WI38 (cell line): Measurements from ENCODE around the gene GPANK1.

Source experiments
- H3K4me3 ChIP-seq: 2 replicates; pipeline ENCODE4 v1.5.1; 2011; ENCODE audit warnings: low read depth, mild to moderate bottlenecking, control low read depth, low read length
- TF ChIP-seq, protein P1 (sequence below): IDR thresholded peaks from 2 replicates; pipeline ENCODE4 v1.5.1; 2012; ENCODE audit warnings: low read depth, mild to moderate bottlenecking, control low read depth, low read length

GPANK1 gene

DNA sequence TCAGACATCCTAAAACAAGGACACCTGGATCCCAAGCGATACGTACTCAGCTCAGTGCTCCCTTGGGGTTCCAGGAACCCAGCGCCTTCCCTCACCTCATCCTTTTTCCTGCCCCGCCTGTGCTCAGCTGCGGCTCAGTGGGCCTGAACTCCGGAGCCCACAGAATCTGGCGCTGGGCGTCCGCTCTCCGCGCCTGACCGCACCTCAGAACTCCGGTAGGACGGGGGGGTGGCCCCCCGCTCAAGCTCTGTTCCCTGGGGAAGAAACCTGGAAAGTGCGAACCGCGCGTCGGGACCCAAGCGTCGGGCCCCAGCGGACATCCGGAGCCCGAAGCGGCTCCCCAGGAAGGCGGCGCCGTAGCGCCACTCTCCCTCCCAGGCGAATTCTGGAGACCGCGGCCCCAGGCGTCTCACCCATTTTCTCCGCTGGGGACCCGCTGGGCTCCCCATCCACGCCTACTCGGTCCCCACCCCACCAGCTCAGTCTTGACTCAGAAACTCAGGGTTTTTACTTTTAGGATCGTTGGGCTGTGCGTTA lies 16.4 kb upstream of the GPANK1 start:
- H3K4me3 ChIP-seq, result peak overlapping the region; percentile 57
- TF ChIP-seq, protein P1, sequence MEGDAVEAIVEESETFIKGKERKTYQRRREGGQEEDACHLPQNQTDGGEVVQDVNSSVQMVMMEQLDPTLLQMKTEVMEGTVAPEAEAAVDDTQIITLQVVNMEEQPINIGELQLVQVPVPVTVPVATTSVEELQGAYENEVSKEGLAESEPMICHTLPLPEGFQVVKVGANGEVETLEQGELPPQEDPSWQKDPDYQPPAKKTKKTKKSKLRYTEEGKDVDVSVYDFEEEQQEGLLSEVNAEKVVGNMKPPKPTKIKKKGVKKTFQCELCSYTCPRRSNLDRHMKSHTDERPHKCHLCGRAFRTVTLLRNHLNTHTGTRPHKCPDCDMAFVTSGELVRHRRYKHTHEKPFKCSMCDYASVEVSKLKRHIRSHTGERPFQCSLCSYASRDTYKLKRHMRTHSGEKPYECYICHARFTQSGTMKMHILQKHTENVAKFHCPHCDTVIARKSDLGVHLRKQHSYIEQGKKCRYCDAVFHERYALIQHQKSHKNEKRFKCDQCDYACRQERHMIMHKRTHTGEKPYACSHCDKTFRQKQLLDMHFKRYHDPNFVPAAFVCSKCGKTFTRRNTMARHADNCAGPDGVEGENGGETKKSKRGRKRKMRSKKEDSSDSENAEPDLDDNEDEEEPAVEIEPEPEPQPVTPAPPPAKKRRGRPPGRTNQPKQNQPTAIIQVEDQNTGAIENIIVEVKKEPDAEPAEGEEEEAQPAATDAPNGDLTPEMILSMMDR, result no peak

DNA sequence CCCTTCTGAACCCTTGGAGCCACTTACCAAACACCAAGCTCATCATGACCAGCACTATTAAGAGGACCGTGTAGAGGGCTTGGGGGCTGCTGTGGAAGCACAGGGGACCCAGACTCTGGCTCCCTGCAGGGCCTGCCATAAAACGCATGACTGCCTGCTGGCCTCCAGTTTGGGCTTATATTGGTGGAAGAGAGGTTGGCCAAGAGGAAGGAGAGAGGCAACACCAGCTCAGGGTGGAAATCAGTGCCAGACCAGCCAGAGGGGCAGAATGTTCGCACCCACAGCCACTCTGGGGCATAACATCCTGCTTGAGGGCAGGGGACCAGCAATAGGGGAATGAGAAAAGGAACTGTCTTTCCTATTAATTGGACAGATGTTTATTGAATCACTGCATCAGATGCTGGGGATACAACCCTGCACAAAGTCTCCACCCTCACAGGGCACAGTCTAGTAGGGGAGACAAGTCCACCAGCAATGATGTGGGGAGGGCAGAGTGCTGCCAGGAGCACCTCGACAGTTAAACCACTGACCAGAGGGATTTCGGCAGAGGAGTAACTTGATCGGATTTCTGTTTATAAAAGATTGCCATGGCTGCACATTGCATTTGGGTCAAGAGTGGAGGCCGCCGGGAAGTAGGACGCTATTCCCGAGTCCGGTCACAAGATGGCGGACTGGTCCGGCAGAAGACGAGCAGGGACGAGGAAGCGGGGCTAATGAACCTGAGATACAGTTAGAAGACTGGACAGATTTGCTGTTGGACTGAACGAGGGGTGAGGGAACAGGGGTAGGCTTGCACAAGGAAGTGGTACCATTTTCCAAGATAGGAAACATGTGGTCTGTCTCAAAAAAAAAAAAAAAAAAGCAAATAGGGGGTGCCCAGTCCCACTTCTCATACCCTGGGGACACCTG lies 15.7 kb upstream of the GPANK1 start, which contains the start of gene LY6G5C:
LY6G5C (minus strand) TSS at position 842 of the 909 bp plus-strand sequence; CDS start at position 148, 694 bp downstream.
- TF ChIP-seq, protein P1, result peak; percentile 54
- H3K4me3 ChIP-seq, result peak within 1 kb of the TSS; percentile 57

DNA sequence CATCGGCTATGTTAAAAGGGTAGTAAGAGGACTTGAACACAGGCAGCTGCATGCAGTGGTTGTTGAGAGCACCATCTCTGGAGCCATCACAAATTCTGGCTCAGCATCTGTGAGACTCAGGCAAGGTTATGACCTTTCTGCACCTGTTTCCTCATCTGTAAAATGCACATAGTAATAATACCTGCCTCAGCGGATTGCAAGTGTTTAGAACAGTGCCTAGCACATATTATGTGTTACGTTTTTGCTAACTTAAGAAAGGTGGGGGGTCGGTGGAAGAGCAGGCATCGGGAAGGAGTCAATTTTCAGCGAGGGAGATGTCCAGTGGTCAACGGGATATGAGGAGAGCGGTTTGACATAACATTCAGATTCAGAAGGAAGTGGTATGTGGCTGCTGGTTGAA lies 13.2 kb upstream of the GPANK1 start:
- TF ChIP-seq, protein P1, result no peak
- no peak overlapping the region for H3K4me3 ChIP-seq

DNA sequence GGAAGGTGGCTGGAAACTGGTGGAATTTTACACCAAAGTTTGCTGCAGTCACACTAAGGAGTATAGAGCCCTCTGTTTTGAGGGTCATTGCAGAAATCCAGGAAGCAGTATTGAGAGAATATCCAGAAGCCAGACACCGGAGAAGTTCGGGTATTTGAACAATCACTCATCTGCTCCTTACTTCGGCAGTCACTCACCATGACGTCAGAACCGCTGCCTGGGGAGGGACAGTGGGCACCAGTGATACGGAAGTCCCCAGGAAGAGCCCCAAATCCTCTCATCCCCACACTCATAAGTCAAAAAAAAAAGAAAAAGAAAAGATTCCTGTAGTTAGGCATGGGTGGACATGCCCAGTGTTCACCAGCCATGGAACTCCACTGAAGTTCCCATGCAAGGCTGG lies 12.1 kb upstream of the GPANK1 start:
- H3K4me3 ChIP-seq, result no peak overlapping the region
- TF ChIP-seq, protein P1, result no peak

DNA sequence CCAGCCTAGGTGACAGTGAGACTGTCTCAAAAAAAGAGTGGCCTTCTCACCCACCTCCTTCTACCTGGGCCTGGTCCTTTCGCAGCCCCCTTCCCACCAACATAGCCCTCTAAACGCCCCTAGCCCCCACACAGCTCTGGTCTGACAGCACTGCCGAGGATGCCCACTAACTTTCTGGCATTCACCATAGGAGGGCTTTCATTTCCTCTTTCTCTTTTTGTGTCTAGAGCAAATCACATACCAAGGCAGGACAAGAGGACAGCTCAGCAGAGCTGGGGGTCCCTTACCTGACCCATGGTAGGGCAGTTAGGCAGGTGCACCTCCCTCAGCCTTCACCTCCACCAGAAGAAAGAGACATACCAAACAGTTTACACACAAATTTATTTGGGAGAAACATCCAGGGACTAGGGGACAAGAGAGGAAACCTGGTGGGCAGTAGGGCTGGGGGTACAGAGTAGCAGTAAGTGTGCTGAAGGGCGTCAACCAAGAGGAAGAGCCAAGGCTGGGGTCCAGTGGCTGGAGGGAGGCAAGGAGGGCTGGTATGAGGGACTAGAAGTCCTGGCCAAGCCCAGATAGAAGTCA lies 11.6 kb upstream of the GPANK1 start:
- TF ChIP-seq, protein P1, result no peak

DNA sequence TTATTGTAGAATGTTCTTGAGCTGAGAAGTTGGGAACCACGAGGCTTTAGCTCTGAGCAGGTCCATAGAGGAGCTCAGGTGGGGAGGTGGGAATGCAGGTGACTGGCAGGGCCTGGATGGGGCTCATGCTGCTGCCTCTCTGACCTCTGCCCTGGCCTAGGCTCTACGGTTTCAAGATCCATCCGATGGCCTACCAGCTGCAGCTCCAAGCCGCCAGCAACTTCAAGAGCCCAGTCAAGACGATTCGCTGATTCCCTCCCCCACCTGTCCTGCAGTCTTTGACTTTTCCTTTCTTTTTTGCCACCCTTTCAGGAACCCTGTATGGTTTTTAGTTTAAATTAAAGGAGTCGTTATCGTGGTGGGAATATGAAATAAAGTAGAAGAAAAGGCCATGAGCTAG lies 4.9 kb upstream of the GPANK1 start, which contains the start of gene LY6G5B:
LY6G5B (plus strand) TSS at position 301 of the 400 bp plus-strand sequence. CDS start 975 bp downstream, outside the sequence.
- H3K4me3 ChIP-seq, result no peak within 1 kb of the TSS
- TF ChIP-seq, protein P1, result no peak

More for the DNA sequence above, 11.6 kb upstream of the GPANK1 start:
- H3K4me3 ChIP-seq, result no peak overlapping the region
